Calu3 (cell line): ENCODE results near the gene CSH2. TPM values are rescaled to one million over a fixed set of nuclear protein-coding genes. Genes with fewer than 3 reads are reported as not detected.

Experiments used
- BruUV-seq: library from RNA; stranded (reverse); fragments of 400-500 nt; replicated peaks from 2 replicates; lab custom pipeline; 2021; lab: Mats Ljungman, UMichigan
- CTCF ChIA-PET: fragments of 300-600 bp; sonication (Branson Sonifier 250); formaldehyde crosslinking; loops from one replicate; lab custom pipeline; 2022; ENCODE audit warnings: antibody characterized with exemption; lab: Charles Lee
- DNase-seq: peaks from one replicate; pipeline ENCODE4 v3.0.0; 2022
- H3K27ac Mint-ChIP-seq: one replicate; pipeline ENCODE4 v1.8.0; 2022; ENCODE audit warnings: mixed read lengths; ENCODE audit not compliant: unreplicated experiment
- H3K27me3 Mint-ChIP-seq: one replicate; pipeline ENCODE4 v1.8.0; 2022; ENCODE audit warnings: mixed read lengths; ENCODE audit not compliant: unreplicated experiment
- H3K36me3 Mint-ChIP-seq: one replicate; pipeline ENCODE4 v1.8.0; 2022; ENCODE audit warnings: mild to moderate bottlenecking, moderate library complexity, mixed read lengths; ENCODE audit not compliant: insufficient read depth, unreplicated experiment
- H3K4me1 Mint-ChIP-seq: one replicate; pipeline ENCODE4 v1.8.0; 2022; ENCODE audit warnings: mild to moderate bottlenecking, low read depth, mixed read lengths; ENCODE audit not compliant: unreplicated experiment
- H3K4me3 Mint-ChIP-seq: one replicate; pipeline ENCODE4 v1.8.0; 2022; ENCODE audit warnings: mild to moderate bottlenecking, low read depth, moderate library complexity, mixed read lengths; ENCODE audit not compliant: unreplicated experiment
- H3K9me3 Mint-ChIP-seq: one replicate; pipeline ENCODE4 v1.8.0; 2022; ENCODE audit warnings: low read depth, mixed read lengths; ENCODE audit not compliant: unreplicated experiment
- CTCF ChIP-seq: fragments of 200-600 bp; IDR thresholded peaks from one replicate; pipeline ENCODE4 v1.8.0; 2022; ENCODE audit warnings: antibody characterized with exemption; ENCODE audit not compliant: unreplicated experiment
- intact Hi-C: fragments of 100-400 bp; cut with micrococcal nuclease; formaldehyde crosslinking; loops from one replicate; pipeline ENCODE4 v1.10.0; 2022; ENCODE audit not compliant: unreplicated experiment
- total RNA-seq: library from RNA; stranded (reverse); gene quantifications from 2 replicates; pipeline ENCODE4 v1.2.3, GENCODE V29; 2022

The CSH2 gene
- total RNA-seq, 1 experiment from 2014 or later = not detected

- Mint-ChIP-seq H3K36me3 (peaks cover 33% of the 10 kb centered on the region), H3K27me3 (no peaks in the 10 kb centered on the region), H3K4me1 (peaks cover 11% of the 10 kb centered on the region), H3K27ac (peak within 1 kb of the TSS; percentile 77), H3K9me3 (no peaks in the 10 kb centered on the region), H3K4me3 (peak within 1 kb of the TSS; percentile 84)
- BruUV-seq = no TSS peak
- CTCF ChIA-PET = no interaction called here
- peak; percentile 94 for DNase-seq
- intact Hi-C loops = no loop called here
- no peak for TF ChIP-seq CTCF
These were observed 30.7 kb downstream of the CSH2 start, which contains the start of gene SMARCD2 for GRCh38 chr17:63842540-63843386. SMARCD2 (minus strand) TSS chr17:63842685; CDS start chr17:63842674, 11 bp downstream.

- no TSS peak for BruUV-seq
- CTCF ChIA-PET = interaction anchor here (0.9 kb wide), 1 partner anchor 15 kb away, joined by 5 read pairs; no protein-coding TSS in a partner anchor
- DNase-seq = no peak
- Mint-ChIP-seq H3K27me3 (no peaks in the 10 kb centered on the region), H3K36me3 (peaks cover 33% of the 10 kb centered on the region), H3K9me3 (no peaks in the 10 kb centered on the region), H3K4me1 (peaks cover 11% of the 10 kb centered on the region), H3K4me3 (peak overlapping the region; percentile 84), H3K27ac (peak overlapping the region; percentile 77)
- no peak for TF ChIP-seq CTCF
- intact Hi-C loops = no loop called here
These were observed 31.3 kb downstream of the CSH2 start for GRCh38 chr17:63842173-63842539.

DNA sequence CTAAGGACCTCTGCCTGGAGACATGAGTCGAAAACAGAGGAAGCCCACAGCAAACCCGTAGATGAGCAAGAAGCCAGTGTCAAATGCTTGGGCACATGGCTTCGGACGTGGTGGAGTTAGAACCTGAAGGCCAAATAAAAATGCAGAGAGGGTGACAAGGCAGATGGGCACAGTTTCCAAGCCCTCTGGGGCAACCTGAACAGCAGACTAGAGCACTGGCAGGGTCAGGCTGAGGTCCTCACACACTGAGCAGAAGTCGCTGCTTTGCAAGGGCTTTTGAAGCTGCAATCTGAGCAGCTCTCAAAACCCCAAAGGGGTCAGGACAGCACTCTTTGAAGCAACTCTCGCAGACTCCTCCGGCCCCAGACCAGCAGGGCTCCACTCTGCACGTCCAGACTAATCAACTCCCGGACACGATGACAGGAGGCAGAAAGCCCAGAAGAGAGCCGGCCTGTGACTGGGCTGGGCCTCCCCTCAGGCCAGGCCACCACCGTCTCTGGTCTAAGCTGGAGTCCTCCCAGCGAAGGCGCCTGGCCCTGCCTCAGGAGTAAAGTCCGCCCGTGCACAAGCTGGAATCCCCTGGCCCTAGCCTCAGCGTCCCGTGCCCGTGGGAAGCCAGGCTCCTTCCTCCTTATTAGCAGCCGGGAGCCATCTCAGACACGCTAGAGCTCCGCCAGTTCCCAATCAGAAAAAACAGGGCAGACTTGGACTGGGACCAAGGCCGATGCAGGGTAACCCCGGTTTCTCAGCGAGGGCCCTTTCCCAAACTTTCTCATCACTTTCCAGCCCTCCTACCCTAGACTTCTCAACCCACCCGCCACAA, 31.9 kb downstream of the CSH2 start:
- no TSS peak for BruUV-seq
- Mint-ChIP-seq H3K27me3 (no peaks in the 10 kb centered on the region), H3K4me1 (peaks cover 11% of the 10 kb centered on the region), H3K36me3 (peaks cover 33% of the 10 kb centered on the region), H3K27ac (peak overlapping the region; percentile 77), H3K4me3 (peak overlapping the region; percentile 84), H3K9me3 (no peaks in the 10 kb centered on the region)
- DNase-seq = no peak
- intact Hi-C loops = no loop called here
- TF ChIP-seq CTCF = no peak
- CTCF ChIA-PET = interaction anchor here (0.9 kb wide), 1 partner anchor 15 kb away, joined by 5 read pairs; no protein-coding TSS in a partner anchor

- Mint-ChIP-seq H3K4me3 (peak overlapping the region; percentile 84), H3K27ac (peak overlapping the region; percentile 77), H3K9me3 (no peaks in the 10 kb centered on the region), H3K4me1 (peaks cover 11% of the 10 kb centered on the region), H3K36me3 (peaks cover 33% of the 10 kb centered on the region), H3K27me3 (no peaks in the 10 kb centered on the region)
- CTCF ChIA-PET = interaction anchor here (1.2 kb wide), 1 partner anchor 66 kb away, joined by 3 read pairs; no protein-coding TSS in a partner anchor
- no peak for TF ChIP-seq CTCF
- BruUV-seq = TSS peak; percentile 21
- intact Hi-C loops = no loop called here
- no peak for DNase-seq
These were observed 32.7 kb downstream of the CSH2 start for GRCh38 chr17:63840591-63841349.
